AG09309 (cell line): ENCODE data around the gene CGB2.
A peak's percentile ranks its signal among the peaks of the same experiment; 100 is the strongest.

ENCODE experiments used
- DNase-seq: peaks from one replicate; pipeline ENCODE4 v3.0.0-alpha.2; 2010; ENCODE audit warnings: low read depth
- H3K4me3 ChIP-seq: 2 replicates; pipeline ENCODE4 v1.5.1; 2011; ENCODE audit warnings: mild to moderate bottlenecking, low read depth, low read length, moderate library complexity; ENCODE audit not compliant: control insufficient read depth
- TF ChIP-seq, protein P1 (sequence below): IDR thresholded peaks from 2 replicates; pipeline ENCODE4 v1.5.1; 2011; ENCODE audit warnings: mild to moderate bottlenecking, low read depth, low read length, inconsistent platforms; ENCODE audit not compliant: insufficient read depth, control insufficient read depth; ENCODE audit errors: missing control alignments

Gene CGB2

DNA sequence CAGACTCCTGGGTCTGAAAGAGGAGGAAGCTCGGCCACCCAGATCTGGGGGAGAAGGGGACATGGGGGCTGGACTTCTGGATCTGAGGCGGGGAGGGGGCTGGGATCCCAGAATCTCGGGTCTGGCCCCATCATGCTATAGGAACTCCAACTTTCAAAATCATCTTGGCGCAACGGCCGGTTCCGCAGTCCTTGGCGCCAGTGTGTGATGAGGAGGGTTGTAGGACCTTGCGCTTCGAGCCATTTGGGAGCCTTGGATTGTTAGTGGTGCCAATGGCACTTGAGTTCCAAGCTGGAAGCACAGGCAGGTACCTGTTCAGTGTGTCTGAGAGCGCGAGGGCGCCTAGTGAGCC is 37.7 kb upstream of the CGB2 start:
- peak overlapping the region; percentile 88 for H3K4me3 ChIP-seq
- TF ChIP-seq, protein P1, sequence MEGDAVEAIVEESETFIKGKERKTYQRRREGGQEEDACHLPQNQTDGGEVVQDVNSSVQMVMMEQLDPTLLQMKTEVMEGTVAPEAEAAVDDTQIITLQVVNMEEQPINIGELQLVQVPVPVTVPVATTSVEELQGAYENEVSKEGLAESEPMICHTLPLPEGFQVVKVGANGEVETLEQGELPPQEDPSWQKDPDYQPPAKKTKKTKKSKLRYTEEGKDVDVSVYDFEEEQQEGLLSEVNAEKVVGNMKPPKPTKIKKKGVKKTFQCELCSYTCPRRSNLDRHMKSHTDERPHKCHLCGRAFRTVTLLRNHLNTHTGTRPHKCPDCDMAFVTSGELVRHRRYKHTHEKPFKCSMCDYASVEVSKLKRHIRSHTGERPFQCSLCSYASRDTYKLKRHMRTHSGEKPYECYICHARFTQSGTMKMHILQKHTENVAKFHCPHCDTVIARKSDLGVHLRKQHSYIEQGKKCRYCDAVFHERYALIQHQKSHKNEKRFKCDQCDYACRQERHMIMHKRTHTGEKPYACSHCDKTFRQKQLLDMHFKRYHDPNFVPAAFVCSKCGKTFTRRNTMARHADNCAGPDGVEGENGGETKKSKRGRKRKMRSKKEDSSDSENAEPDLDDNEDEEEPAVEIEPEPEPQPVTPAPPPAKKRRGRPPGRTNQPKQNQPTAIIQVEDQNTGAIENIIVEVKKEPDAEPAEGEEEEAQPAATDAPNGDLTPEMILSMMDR, result no peak
- no peak for DNase-seq

GRCh38 chr19:48997972-48998371 is 33.7 kb upstream of the CGB2 start:
- DNase-seq, result no peak
- TF ChIP-seq, protein P1, result peak; percentile 60
- H3K4me3 ChIP-seq, result no peak overlapping the region

GRCh38 chr19:48999481-49000325 is 32.0 kb upstream of the CGB2 start:
- TF ChIP-seq, protein P1, result peak; percentile 80
- no peak for DNase-seq

GRCh38 chr19:49004133-49004532 is 27.6 kb upstream of the CGB2 start:
- H3K4me3 ChIP-seq, result no peak overlapping the region
- TF ChIP-seq, protein P1, result no peak
- DNase-seq, result no peak

More at GRCh38 chr19:48999481-49000325, 32.0 kb upstream of the CGB2 start:
- H3K4me3 ChIP-seq, result no peak overlapping the region

DNA sequence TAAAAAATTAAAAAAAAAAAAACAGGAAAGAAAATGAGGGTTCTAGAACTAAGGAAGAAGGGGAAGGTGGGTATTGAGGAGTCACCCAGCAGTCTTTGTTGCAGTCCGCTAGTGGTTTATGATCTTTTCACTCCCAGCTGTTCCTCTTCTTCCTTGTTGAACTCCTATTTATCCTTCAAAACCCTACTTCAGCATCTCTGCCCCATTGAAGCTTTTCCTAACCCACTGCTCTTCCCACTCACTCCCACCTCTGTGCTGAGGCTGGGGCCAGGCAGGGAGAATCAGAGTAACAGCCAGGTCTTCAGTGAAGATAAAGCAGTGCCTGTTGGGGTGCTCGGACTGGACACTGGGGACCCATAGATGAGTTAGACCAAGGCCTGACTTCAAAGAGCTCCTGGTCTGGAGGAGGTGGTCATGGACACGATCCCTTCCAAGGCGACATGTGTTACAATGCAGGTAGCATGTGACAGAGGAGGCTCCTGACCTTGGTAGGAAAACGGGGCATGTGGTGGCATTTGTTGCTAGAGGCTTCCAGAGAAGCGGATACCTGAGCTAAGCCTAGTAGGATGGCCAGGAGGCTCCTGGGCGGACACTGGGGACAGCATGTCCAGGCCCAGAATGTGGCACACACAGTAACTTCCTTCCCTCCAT is 26.6 kb upstream of the CGB2 start:
- TF ChIP-seq, protein P1, result no peak
- no peak overlapping the region for H3K4me3 ChIP-seq
- no peak for DNase-seq

GRCh38 chr19:49006905-49007304 is 24.8 kb upstream of the CGB2 start:
- H3K4me3 ChIP-seq, result no peak overlapping the region
- TF ChIP-seq, protein P1, result no peak
- DNase-seq, result no peak
